ENCODE results near the gene PYCARD.

The PYCARD gene

DNA sequence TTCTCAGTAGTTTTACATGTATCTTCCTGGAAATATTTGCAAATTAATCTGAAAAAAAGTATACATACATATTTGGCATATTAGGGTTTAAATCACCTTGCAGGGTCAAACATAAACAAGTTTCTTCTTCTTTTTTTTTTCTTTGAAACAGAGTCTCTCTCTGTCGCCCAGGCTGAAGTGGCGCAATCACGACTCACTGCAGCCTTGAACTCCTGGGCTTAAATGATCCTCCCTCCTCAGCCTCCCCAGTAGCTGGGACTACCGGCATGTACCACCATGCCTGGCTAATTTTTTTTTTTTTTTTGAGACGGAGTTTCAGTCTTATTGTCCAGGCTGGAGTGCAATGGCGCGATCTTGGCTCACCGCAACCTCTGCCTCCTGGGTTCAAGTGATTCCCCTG lies 35.2 kb downstream of the PYCARD start:
- DNase-seq (ENCODE audit: low read depth, low spot score), result no peak

DNA sequence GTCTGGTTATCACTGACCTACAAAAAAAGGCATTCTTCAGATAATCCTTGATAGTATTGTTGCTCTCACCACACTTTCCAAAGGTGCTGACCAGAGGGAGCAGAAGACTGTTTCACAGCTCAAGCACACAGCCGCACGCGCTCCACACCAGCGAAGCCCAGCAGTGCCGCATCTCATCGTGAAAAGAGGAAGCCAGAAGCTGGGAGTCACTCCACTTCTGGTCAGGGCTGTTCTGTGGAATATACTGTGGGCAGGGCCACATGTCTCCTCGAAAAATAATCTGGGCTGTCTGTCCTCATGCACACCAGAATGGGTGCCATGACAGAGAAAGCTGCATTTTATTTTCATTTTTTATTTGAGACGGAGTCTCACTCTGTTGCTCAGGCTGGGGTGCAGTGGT lies 45.4 kb downstream of the PYCARD start:
- DNase-seq (ENCODE audit: low read depth, low spot score), result no peak
